Hepatocyte (in vitro differentiated cells): Measurements from ENCODE around the gene ICE2.

Experiments
- EZH2phosphoT487 ChIP-seq: fragments of 200-600 bp; sonication (generic); IDR thresholded peaks from one replicate; pipeline ENCODE4 v1.6.1; 2018; ENCODE audit warnings: antibody characterized with exemption, mild to moderate bottlenecking, low read depth, moderate library complexity; ENCODE audit not compliant: unreplicated experiment, severe bottlenecking
- TF ChIP-seq, protein P1 (sequence below): fragments of 200-600 bp; sonication (generic); IDR thresholded peaks from 2 replicates; pipeline ENCODE4 v1.5.1; 2016; ENCODE audit warnings: antibody characterized with exemption, mild to moderate bottlenecking; ENCODE audit not compliant: poor library complexity

DNA sequence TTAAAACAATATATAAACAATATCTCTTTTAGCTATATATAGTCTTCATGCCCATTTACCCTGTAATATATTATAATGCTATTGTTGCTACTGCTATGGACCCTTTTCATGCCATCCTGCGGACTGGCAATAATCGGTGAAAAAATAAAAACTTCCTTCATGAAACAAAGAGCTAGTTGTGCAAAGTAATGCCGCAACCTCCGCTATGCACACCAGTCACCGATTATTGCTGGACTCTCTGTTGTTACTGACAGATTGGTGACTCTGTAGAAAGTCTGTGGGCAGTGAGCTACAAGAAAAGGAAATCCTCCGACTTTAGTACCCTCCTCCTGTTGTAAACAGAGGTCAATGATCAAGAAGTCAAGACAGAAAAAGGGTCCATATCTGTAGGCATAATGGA, 17.9 kb upstream of the ICE2 start:
- TF ChIP-seq EZH2phosphoT487, result no peak
- TF ChIP-seq, protein P1, sequence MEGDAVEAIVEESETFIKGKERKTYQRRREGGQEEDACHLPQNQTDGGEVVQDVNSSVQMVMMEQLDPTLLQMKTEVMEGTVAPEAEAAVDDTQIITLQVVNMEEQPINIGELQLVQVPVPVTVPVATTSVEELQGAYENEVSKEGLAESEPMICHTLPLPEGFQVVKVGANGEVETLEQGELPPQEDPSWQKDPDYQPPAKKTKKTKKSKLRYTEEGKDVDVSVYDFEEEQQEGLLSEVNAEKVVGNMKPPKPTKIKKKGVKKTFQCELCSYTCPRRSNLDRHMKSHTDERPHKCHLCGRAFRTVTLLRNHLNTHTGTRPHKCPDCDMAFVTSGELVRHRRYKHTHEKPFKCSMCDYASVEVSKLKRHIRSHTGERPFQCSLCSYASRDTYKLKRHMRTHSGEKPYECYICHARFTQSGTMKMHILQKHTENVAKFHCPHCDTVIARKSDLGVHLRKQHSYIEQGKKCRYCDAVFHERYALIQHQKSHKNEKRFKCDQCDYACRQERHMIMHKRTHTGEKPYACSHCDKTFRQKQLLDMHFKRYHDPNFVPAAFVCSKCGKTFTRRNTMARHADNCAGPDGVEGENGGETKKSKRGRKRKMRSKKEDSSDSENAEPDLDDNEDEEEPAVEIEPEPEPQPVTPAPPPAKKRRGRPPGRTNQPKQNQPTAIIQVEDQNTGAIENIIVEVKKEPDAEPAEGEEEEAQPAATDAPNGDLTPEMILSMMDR, result no peak
